Stimulated activated CD8-positive, alpha-beta memory T cell treated with anti-CD3 and anti-CD28 coated beads, Interleukin-15, amount 100 ng/mL, for 1 hour (primary cell): ENCODE measurements around the gene RASD1.
A peak's percentile ranks its signal among the peaks of the same experiment; 100 is the strongest.

Experiments
- DNase-seq: peaks from one replicate; pipeline ENCODE4 v3.0.0-alpha.2; 2020; ENCODE audit warnings: low read depth

Gene RASD1, protein sequence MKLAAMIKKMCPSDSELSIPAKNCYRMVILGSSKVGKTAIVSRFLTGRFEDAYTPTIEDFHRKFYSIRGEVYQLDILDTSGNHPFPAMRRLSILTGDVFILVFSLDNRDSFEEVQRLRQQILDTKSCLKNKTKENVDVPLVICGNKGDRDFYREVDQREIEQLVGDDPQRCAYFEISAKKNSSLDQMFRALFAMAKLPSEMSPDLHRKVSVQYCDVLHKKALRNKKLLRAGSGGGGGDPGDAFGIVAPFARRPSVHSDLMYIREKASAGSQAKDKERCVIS

DNA sequence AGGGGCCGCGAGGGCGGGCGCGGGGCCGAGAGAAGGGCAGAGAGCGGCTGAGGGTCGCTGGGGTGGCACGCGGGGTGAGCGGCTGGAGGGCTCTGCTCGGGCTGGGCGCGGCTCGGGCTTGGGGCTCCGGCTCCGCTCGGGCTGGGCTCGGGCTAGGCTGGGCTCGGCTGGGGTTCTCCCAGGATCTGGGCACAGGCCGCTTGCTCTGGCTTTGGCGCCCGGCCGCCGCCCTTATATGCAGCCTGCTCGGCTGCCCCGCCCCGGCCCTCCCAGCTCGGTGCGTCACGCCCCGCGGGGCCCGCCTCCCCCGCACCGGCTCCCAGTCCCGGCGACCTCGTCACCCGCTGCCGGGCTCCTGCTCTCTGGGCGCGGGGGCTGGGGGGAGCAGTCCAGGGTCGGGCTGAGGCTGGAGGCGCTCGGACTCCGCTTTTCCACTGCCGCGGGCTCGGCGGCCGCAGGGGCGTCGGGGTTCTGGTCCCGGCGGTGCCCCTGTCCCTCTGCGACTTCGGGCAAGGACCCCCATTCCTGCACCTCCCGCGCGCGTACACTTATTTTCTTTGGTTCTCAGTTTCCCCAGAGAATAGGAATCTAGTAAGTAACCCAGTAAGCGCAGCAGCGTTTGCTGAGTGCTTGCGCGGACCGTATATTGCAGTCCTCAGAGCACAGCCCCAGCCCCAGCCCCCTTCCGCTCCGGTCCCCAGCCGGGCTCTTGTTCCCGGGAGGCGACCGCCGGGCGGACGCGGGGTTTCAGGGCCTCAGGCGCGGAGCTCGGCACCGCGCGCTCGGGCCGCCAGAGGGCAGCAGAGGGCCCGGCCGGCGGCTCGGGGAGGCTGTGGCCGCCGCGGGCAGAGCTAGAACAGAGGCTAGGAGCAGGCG is at the start of gene RASD1:
RASD1 (minus strand) TSS at position 207 of the 876 bp plus-strand sequence. CDS start 214 bp downstream, outside the sequence.
- peak; percentile 53 for DNase-seq

DNA sequence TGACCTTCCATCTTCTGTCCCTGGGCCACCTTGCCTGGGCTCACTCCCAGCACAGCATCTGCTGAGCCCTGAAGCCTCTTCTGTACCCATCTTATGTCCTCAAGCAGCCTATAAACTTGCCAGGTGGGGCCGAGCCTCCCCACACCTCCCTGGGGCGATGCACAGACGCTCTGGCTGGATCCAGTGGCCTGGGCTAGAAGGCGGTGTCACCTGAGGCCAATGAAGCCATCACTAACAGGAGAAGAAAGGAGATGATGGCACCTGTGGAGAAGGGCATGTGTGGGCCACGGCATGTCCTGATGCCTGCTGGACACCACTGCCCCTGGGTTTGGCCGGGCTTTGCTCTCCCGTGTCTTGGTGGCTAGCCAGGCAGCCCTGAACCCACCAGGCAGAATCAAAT is 49.8 kb upstream of the RASD1 start:
- no peak for DNase-seq

DNA sequence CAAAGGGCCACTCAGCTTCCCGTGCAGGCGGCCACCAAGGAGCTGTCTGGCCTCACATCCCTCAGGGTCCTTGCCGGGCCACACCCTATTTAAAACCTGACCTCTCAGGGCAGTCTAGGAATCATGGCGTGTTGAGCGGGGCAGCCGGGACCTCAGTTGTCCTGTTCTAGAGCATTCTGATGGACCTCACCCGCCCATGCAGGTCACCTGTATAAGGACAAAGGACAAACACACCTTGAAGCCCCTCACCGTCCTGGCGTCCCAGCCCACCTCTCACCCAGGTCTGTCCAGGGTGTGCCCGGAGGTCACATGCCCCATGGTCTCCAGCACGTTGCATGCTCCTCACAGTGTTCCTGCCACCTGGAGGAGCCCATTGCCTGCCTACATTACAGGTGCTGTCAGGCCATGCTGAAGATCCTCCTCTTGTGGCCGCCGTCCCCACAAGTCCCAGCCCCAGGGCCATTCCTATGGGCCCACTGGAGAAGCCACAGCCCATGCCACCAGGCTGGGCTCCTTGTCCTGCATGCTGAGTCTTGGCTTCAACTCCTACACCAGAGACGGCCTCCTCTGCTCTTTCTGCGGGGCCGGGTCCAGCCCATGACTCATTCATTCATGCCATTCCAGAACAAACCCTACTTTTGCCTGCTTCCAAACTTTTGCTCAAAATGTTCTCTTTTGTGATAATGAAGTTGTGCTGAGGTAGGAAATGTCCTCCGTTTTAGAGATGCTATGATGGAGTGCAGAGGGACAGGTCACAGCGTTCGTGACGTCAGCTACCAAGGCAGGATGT is 49.0 kb upstream of the RASD1 start:
- no peak for DNase-seq

DNA sequence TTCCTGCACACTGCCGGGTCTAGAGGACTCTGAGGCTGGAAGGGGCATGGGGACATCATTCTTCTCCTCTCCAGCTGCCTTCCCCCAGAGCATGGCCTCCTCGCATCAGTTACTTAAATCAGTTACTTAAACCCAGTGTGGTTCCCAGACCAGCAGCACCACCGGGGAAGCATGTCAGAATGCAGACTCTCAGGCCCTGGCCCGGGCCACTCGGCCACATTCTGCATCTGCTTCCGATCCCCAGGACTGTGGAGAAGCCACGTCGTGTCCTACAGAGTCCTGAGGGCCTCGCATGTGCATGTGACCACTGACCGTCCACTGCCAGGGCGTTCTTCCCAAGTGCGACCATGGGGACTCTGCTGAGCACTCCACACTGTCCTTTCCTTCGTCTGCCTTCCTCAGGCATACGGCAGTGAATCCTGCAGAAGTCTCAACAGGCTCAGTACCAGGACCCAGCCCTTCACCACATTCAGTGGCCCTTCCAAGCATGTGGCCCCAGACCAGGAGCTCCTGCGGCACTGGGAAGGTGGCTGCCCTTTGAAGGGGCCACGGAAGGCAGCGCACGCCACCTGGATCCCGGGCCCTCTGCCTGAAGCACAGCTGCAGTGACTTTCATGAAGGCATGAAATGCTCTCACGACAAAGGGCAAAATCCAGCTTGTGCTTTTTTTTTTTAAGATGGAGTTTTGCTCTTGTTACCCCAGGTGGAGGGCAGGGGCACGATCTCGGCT is 46.9 kb upstream of the RASD1 start:
- no peak for DNase-seq

DNA sequence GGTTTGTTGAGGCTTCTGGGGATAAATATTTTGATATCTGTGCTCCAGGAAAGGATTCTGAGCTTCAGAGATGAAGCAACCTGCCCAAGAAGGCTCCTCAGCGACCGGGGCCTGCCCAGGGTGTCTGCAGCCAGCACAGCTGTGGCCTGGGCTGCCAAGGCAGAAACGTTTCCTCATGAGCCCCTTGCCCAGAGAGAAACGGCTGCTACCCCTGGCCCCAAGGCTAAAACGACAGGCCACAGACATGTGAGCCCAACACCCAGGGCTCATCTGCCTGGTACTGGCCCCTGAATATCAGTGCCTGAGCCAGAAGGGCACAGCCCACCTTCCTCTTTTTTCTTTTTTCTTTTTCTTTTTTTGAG is 45.4 kb upstream of the RASD1 start:
- no peak for DNase-seq

DNA sequence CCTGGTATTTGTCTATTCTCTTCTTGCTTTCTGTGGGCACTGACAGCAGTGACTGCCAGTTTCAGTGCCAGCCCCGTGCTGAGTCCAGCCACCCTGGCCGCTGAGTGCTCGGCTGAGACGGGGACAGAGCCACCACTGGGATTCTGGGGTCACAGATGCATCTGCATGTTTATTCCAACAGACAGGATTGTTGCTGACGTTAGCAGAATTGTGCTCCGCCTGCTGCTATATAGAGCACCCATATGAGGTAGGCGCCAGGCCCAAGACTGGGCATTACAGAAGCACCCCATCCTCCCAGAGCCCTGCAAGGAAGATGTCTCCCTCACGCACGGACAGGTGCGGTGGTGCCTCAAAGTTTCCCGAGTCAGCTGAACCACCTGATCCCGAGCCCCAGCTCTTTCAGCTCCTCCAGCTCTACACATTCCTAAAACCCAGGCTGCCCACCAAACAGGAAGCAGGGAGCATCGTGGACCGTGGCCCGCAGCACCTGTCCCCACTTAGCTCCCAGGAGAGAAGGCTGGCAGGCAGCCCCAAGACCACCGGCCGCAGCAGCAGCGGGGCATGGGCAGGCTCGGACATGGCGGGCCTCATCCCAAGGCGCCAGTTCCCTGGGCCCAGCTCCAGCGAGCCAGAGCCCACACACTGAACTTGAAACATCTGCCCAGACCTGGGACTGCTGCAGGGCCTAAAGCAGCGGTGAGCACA is 44.9 kb upstream of the RASD1 start:
- no peak for DNase-seq

DNA sequence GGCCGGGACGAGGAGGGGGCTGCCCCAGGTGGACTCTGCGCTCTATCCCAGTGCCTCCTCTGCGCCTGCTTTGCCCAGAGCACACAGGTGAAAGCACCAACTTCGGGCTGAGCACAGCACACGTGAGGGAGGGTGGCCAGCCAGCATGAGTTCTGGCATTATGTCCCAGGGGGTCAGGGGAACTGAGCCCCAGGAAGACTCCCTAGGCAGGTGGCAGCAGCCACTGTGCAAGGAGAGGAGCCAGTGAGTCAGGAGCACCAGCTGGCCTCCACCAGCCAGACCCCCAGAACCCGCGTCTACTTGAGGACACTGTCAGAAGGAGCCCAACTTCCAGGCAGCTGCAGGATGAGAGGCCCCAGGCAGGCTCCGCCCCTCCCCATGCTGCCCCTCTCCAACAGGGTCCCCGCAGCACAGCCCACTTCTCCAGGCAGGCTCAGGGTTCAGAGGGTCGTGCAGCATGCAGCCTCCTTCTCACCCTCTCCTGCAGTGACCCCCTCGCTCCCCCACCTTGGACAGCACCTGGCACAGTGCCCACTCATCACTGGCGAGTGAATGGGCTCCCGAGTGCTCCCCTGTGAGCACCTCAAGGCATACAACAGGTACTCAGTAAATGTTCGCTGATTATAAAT is 44.2 kb upstream of the RASD1 start:
- no peak for DNase-seq

DNA sequence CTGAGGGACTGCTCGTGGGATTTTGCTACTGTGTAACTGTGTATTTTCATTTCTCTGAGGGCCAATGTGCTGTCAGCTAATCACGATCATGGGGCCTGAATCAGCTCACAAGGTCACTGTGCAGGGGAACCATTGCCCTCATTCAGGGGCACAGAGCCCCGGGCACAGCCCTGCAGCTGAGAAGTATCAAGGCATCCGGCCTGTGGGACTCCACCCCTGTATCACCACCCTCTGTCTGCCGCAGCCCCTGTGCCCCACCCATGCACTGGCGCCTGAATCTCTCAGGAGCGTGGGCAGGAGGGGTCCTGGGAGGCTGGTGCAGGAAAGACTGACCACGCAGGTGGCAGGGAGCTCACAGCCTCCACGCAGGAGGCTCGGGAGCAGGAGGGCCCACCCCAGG is 43.4 kb upstream of the RASD1 start:
- DNase-seq: no peak

DNA sequence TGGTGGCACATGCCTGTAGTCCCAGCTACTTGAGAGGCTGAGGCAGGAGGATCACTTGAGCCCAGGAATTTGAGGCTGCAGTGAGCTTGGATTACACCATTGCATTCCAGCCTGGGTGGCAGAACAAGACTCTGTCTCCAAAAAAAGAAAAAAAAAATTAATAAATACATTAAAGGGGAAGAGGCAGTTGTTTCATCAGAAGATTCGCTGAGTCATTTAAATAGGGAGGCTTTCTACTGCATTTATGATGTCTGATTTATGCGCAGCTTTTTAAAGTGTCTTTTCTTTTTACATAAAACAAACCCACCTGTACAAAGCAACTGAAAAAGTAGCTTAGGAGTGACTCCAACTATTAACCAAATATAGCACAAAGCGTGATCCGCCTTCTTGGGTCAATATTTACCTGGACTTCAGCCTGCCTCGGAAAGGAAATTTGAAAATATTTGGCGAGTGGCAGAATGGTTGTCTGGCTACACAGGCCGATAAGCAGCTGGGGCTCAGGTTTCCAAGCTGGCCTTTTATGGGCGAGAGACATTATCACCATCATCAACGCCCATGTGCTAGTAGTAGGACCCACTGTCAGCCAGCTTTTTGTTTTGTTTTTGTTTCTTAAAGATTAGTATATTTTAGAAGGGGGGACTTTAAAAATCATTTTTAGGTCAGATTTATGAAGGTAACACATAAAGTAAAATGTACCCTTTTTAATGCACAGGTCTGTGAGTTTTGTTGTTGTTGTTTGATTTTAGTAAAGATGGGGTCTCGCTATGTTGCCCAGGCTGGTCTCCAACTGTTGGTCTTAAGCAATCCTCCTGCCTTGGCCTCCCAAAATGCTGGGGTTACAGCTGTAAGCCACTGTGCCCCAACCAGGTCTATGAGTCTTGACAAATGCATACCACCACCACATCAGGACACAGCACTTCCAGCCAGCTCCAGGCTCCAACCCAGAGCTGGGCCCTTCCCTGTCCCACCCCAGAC is 42.5 kb upstream of the RASD1 start:
- no peak for DNase-seq

DNA sequence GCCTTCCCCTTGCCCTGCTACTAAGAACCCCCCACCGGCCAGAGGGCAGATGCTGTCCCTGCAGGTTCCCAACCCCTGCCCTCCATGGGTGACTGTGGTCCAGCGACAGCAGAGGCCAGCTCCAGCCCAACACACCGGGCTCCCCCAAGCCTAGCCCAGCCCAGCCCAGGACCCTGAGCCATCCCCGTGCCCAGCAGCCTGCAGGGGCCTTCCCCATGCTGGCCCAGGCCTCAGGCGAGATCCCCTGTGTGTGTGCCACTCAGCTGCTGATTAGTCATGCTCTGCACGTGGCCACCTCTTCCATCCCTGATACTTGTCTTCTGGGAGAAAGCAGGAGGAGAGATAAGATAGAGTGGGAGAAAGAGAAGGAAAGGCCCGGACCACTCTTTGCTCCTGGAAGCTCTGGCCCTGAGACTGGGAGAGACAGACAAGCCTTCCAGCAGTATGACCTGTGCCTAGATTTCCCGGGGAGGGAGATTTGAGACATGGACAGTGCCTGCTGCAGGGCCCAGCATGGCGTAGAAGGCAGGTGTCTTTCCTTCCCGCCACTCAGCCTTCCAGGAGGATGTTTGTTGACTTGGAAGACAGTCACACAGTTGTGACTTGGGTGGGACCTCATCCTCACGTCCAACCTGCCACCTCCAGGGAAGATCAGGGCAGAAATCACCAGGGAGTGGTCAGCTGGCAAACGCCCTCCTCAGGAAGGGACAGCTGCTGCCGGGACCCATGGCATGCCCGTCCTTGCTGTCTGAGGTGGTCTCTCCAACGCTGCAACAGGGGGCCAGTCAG is 41.3 kb upstream of the RASD1 start:
- no peak for DNase-seq

DNA sequence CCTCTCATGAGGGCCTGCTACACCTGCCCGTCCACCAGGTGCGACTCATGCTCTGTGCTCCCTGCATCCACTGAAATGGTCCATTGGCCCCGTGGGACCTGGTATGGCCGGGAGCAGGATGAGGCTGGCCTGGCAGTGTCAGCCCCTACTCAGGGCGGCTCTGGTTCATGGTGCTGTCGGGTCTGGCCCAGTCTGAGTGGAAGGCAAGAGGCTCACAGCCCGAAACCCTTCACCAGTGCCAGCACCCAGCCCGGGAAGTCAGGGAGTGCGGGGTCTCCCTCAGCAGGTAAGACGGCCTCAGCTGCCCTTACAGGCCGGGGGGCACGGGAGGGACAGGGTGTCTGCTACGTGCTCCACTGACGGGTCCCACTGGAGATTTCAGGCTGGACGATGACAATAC is 40.5 kb upstream of the RASD1 start:
- DNase-seq: no peak

DNA sequence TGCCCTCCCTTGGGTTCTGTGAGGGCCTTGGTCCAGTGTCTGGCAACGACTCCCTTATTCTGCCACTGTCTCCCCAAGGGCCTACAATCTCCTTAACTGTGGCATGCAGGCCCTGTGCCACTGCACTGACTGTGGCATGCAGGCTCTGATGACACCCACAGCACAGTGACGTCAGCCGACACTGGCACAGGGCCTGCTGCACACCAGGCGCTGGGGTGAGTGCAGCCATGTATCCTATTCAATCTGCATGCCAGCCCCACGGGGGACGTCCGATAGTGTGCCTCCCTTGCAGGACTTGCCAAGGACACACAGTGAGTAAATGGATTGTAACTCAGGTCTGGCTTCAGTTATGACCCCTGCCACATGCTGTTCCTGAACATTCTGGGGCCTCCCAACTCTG is 39.8 kb upstream of the RASD1 start:
- DNase-seq: no peak

DNA sequence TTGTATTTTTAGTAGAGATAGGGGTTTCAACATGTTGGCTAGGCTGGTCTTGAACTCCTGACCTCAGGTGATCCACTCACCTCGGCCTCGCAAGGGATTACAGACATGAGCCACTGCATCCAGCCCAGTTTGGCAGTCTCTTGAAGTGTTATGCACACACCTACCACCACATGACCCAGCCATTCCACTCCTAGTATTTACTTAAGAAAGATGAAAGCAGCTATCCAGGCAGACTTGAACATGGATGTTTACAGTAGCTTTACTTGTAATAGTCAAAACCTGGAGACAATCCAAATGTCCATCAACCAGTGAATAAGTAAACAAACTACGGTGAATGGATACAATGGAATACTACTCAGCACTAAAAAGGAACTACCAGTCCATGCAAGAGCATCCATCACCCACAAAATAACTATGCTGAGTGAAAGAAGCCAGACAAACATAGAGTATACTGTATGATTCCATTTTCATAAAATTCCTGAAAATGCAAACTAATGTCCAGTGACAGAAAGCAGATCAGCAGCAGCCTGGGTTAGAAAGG is 37.8 kb upstream of the RASD1 start:
- no peak for DNase-seq

DNA sequence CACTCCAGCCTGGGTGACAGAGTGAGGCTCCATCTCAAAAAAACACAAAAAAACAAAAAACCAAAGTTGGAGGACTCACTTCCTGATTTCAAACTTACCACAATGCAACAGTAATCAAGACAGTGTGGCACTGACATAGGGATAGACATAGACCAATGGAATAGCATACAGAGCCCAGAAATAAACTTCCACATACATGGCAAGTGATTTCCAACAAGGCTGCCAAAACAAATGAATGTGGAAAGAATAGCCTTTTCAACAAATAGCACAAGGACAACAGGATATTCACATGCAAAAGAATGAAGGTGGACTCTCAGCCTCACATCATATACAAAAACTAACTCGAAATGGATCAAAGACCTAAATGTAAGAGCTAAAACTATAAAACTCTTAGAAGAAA is 36.8 kb upstream of the RASD1 start:
- DNase-seq: no peak

DNA sequence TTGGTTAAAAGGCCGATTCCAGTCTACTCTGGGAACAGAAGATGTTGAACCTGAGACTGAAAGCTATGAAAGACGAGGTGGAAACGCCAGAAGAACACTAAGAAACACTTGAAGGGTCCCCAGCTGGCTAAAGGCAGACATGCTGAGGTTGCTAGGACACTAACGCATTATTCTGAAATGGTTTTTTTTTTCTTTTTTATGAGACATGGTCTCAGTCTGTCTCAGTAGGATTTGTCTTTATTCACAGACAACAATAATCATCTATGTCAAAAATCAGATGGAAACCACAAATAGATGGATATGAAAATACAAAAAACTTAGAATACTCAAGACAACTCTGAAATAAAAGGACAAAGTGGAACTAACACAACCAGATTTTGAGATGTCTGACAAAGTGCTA is 35.0 kb upstream of the RASD1 start:
- DNase-seq: no peak

DNA sequence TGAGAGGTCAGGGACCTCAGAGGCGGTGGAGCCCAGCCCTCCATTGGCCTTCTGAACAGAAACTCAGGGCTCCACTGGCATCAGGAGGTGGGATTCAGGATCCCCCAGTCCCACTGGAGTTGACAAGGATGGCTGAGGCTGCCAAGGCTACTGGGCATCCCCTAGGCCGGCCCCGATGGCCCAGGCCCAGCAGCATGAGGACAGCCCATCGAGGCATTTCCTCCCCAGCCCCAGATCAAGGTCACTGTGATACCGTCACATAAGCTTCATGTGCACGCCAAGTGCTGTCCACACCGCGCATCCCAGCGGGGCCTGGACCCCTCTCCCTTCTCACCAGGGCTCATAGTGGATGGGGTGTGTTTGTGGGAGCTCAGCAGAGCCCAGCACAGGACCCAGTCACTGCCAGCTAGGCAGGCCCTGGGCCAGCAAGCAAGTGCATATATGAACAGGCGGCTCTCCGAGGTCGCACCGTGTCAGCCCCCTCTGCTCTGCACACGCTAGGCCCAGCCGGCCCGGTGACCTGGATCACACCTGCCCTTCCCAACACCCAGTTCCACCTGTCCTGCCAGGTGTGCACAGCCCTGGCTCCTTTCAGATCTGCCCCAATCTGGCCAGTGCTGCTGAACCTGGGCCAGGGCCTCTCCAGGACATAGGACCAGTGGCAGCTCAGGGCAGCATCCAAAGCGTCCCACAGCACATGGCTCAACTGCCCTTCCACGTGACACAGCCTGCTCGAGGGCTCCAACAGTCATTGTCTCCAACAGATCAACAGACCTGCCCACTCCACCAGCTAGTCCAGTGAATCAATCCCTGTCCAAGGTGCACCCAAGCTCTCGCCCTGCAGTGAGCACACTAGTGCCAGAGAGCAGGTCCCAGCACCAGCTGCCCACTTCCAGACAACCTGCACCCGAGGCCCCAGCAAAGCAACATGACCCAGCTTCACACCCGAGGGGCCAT is 32.8 kb upstream of the RASD1 start:
- no peak for DNase-seq

DNA sequence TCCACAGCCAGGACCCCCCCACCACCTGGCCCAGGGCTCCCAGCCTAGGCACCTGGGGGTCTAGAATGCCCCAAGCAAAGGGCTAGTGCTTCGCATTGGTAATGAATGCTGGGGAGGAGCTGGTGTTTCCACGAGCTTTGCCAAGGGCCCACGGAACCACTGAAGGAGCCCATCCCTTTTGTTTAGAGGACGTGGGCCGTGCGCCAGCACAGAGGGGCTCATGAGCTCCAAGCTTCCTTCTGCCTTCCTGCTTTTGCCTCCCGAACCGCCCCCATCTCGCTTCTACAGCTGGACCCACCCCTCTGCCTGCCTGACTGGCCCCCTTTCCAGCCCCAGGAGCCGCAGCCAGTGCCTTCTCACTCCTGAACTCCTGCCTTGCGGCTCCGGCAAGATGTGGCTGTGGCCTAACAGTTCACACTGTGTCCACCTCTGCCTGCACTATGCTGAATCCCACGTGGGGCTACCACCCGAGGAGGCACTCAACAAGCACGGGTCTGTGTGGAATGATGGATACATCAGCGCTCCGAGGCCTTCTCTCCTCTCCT is 31.8 kb upstream of the RASD1 start:
- no peak for DNase-seq
